ENCODE data around the gene RNF34.
A peak's percentile ranks its signal among the peaks of the same experiment; 100 is the strongest.
"Not testable (repeated sequence)": the region's sequence is repeated elsewhere in the genome, so short reads cannot be mapped to it uniquely, and the experiment has no call there.

The RNF34 gene

DNA sequence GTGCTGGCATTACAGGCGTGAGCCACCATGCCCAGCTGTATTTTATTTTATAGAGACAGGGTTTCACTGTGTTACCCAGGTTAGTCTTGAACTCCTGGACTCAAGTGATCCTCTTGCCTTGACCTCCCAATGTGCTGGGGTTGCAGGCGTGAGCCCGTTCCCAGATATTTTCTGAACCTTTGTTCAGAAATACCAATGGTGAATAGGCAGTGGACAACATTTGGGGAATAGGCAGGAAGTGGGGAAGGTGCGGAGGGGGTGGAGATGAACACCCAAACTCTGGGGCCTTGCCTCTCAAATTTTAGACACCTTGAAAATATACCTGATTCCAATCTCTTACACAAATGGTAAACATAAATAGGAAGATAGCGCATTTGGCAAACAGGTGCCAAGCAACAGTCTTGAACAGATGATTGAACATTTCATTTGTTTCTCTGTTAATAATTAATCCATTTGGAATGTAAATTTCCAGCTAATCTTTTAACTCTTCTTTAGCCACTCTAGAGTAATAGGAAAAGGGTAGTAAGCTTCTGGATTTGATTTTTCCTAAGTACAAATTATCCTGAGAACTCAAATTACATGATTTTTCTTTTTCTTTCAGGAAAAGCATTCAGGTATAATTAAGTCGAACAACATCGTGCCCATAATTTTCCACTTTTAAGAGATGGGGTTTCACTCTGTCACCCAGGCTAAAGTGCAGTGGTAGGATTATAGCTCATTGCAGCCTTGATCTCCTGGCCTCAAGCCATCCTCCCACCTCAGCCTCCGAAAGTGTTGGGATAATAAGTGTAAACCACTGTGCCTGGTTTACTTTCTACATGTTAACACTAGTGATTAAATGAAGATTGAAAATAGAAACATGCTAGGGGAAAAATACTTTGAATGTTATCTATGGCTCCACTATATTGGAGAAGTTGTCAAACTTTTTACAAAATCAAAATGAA, 22.9 kb upstream of the RNF34 start:
- TF ChIP-seq, protein P1, sequence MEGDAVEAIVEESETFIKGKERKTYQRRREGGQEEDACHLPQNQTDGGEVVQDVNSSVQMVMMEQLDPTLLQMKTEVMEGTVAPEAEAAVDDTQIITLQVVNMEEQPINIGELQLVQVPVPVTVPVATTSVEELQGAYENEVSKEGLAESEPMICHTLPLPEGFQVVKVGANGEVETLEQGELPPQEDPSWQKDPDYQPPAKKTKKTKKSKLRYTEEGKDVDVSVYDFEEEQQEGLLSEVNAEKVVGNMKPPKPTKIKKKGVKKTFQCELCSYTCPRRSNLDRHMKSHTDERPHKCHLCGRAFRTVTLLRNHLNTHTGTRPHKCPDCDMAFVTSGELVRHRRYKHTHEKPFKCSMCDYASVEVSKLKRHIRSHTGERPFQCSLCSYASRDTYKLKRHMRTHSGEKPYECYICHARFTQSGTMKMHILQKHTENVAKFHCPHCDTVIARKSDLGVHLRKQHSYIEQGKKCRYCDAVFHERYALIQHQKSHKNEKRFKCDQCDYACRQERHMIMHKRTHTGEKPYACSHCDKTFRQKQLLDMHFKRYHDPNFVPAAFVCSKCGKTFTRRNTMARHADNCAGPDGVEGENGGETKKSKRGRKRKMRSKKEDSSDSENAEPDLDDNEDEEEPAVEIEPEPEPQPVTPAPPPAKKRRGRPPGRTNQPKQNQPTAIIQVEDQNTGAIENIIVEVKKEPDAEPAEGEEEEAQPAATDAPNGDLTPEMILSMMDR (IDR thresholded peaks at IDR 0.05; ENCODE audit: low read length, missing control alignments), result no peak
- H3K4me3 ChIP-seq (replicated peaks; ENCODE audit: low read depth, low read length), result no peak overlapping the region
- DNase-seq (ENCODE audit: low read depth), result no peak

DNA sequence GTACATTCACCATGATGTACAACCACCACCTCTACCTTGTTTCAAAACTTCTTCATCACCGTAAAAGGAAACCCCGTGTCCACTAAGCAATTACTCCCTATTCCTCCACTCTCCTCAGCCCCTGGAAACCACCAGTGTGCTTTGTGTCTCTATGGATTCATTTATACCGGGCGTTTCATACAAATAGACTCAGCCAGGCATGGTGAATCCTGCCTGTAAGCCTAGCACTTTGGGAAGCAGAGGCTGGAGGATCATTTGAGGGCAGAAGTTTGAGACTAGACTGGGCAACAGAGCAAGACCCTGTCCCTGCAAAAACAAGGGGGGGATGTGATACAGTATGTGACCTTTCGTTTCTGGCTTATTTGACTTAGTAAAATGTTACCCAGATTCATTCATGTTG, 21.2 kb upstream of the RNF34 start:
- no peak for DNase-seq (ENCODE audit: low read depth)
- TF ChIP-seq, protein P1 (IDR thresholded peaks at IDR 0.05; ENCODE audit: low read length, missing control alignments), result no peak
- H3K4me3 ChIP-seq (replicated peaks; ENCODE audit: low read depth, low read length), result no peak overlapping the region

DNA sequence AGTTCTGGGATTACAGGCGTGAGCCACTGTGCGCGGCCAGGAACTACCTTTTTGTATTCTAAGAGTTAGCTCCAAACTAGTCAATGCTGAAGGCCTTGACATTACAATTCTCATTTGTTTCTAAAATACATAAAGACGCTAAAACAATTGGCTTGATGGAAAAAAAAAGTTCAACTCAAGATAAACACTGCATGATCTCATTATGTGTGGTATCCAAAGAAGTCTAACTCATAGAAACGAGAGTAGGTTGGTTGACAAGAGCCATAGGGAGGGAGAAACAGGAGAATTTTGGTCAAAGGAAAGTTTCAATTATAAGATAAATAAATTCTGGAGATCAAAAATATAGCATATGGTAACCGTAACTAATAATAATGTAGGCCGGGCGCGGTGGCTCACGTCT, 20.0 kb upstream of the RNF34 start:
- H3K4me3 ChIP-seq (replicated peaks; ENCODE audit: low read depth, low read length), result no peak overlapping the region
- TF ChIP-seq, protein P1 (IDR thresholded peaks at IDR 0.05; ENCODE audit: low read length, missing control alignments), result no peak
- DNase-seq (ENCODE audit: low read depth), result no peak

DNA sequence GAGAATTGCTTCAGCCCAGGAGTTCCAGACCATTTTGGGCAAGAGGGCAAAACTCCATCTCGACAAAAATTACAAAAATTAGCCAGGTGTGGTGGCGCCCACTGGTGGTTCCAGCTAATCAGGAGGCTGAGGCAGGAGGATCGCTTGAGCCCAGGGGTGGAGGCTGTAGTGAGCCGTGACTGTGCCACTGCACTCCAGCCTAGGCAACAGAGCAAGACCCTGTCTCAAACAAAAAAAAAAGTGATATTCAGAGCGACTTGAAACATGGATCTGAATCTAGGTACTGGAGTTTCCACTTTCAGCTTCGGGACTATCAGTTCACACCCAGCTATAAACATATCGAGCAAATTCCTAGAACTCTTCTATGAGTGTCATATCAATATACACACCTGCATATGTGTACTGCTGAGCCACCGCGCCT, 16.3 kb upstream of the RNF34 start:
- TF ChIP-seq, protein P1 (IDR thresholded peaks at IDR 0.05; ENCODE audit: low read length, missing control alignments), result no peak
- DNase-seq (ENCODE audit: low read depth), result no peak
- H3K4me3 ChIP-seq (replicated peaks; ENCODE audit: low read depth, low read length), result no peak overlapping the region

DNA sequence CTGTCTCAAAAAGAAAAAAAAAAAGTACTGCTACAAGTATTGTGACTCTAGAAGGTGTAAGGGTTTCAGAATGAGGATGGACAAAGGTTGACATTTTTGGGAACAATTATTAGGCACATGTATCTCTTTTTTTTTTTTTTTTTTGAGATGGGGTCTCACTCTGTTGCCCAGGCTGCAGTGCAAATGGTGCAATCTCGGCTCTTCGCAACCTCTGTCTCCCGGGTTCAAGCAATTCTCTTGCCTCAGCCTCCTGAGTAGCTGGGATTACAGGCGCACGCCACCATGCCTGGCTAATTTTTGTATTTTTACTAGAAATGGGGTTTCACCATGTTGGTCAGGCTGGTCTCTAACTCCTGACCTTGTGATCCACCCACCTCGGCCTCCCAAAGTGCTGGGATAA, 15.0 kb upstream of the RNF34 start:
- H3K4me3 ChIP-seq (replicated peaks; ENCODE audit: low read depth, low read length); DNase-seq (ENCODE audit: low read depth): not testable (repeated sequence)

DNA sequence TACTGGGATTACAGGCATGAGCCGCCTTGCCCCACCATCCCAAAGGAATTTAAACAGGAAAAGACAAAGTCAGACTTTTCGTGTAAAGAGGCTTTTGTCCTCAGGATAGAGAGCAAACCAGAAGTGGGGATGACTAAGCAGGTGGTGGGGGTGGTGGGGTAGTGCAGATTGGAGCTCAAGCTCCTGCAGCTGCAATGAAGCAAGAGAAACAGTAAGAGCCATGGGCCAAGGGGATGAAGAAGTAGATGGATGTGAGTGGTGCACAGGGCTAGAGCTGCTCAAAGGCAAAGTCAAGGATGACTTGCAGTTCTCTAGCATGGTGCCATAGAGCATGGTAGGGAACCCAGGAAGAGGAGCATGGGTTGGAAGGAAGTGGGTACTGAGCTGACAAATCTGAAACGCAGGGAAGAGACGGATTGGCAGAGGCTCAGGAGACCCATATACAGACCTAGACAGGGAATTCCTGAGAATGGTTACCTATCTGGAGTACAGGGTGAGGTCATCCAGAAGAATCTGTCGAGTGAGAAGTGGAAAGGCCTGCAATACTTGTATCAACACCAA, 11.4 kb upstream of the RNF34 start:
- TF ChIP-seq, protein P1 (IDR thresholded peaks at IDR 0.05; ENCODE audit: low read length, missing control alignments), result no peak
- peak; percentile 73 for DNase-seq (ENCODE audit: low read depth)

DNA sequence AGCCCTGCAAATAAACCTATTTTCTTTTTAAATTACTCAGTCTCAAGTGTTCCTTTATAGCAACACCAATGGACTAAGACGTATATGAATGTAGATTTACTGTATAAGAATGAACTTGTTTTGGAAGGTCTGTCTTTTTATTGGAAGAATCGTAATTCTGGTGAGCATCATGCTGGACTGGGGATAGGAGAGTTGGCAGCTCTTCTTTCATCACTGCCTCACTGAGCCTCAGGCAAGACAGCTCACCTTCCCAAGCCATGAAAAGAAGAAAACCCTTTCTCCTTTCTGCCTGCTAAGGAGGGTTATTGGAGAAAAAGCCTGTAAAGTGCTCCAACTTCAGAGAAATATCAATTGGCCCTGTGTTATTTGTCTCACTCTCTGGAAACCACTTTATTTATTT, 9.1 kb upstream of the RNF34 start:
- TF ChIP-seq, protein P1 (IDR thresholded peaks at IDR 0.05; ENCODE audit: low read length, missing control alignments), result no peak
- DNase-seq (ENCODE audit: low read depth), result no peak
- no peak overlapping the region for H3K4me3 ChIP-seq (replicated peaks; ENCODE audit: low read depth, low read length)

More for the DNA sequence above, 11.4 kb upstream of the RNF34 start:
- H3K4me3 ChIP-seq (replicated peaks; ENCODE audit: low read depth, low read length), result no peak overlapping the region
